ENCODE data around the gene RIMKLB. TPM values are rescaled to one million over a fixed set of nuclear protein-coding genes. Genes with fewer than 3 reads are reported as not detected.
"Not testable (repeated sequence)": the region's sequence is repeated elsewhere in the genome, so short reads cannot be mapped to it uniquely, and the experiment has no call there.

RIMKLB gene
- total RNA-seq, 1 experiment from 2014 or later: 21.4 TPM

- not testable (repeated sequence) for DNase-seq (ENCODE audit: low read depth in 1 of 2, low spot score in 2 of 2); H3K36me3 ChIP-seq; H3K4me1 ChIP-seq (replicated peaks); H3K9me3 ChIP-seq (replicated peaks); H3K27ac ChIP-seq; H3K4me3 ChIP-seq; H3K27me3 ChIP-seq (replicated peaks)
These were observed 96.8 kb downstream of the RIMKLB start for GRCh38 chr12:8794611-8795010.

GRCh38 chr12:8796831-8797626, 99.2 kb downstream of the RIMKLB start:
- no peaks in the 10 kb centered on the region for H3K9me3 ChIP-seq (replicated peaks)
- no peaks in the 10 kb centered on the region for H3K36me3 ChIP-seq
- no peaks in the 10 kb centered on the region for H3K27me3 ChIP-seq (replicated peaks)
- no peak for DNase-seq (ENCODE audit: low read depth in 1 of 2, low spot score in 2 of 2)
- H3K4me3 ChIP-seq: no peak overlapping the region
- H3K27ac ChIP-seq: no peak overlapping the region
- H3K4me1 ChIP-seq (replicated peaks): no peaks in the 10 kb centered on the region

- not testable (repeated sequence) for H3K9me3 ChIP-seq (replicated peaks); H3K27me3 ChIP-seq (replicated peaks); H3K36me3 ChIP-seq; H3K4me1 ChIP-seq (replicated peaks); DNase-seq (ENCODE audit: low read depth in 1 of 2, low spot score in 2 of 2); H3K4me3 ChIP-seq; H3K27ac ChIP-seq
These were observed 103.4 kb downstream of the RIMKLB start for GRCh38 chr12:8801213-8801612.

GRCh38 chr12:8804833-8805232, 107.0 kb downstream of the RIMKLB start:
- not testable (repeated sequence) for H3K27me3 ChIP-seq (replicated peaks); H3K4me3 ChIP-seq; H3K9me3 ChIP-seq (replicated peaks); H3K36me3 ChIP-seq; H3K27ac ChIP-seq; H3K4me1 ChIP-seq (replicated peaks); DNase-seq (ENCODE audit: low read depth in 1 of 2, low spot score in 2 of 2)

- not testable (repeated sequence) for DNase-seq (ENCODE audit: low read depth in 1 of 2, low spot score in 2 of 2); H3K9me3 ChIP-seq (replicated peaks); H3K27me3 ChIP-seq (replicated peaks)
These were observed 107.7 kb downstream of the RIMKLB start for GRCh38 chr12:8805487-8805886.

GRCh38 chr12:8807084-8807483, 109.3 kb downstream of the RIMKLB start:
- not testable (repeated sequence) for H3K27me3 ChIP-seq (replicated peaks); H3K4me1 ChIP-seq (replicated peaks); H3K9me3 ChIP-seq (replicated peaks); DNase-seq (ENCODE audit: low read depth in 1 of 2, low spot score in 2 of 2); H3K36me3 ChIP-seq; H3K4me3 ChIP-seq; H3K27ac ChIP-seq

More at GRCh38 chr12:8805487-8805886, 107.7 kb downstream of the RIMKLB start:
- H3K4me3 ChIP-seq; H3K27ac ChIP-seq; H3K36me3 ChIP-seq; H3K4me1 ChIP-seq (replicated peaks): not testable (repeated sequence)

- not testable (repeated sequence) for H3K27ac ChIP-seq
These were observed 112.3 kb downstream of the RIMKLB start for GRCh38 chr12:8810112-8810511.

GRCh38 chr12:8813572-8814357, 116.0 kb downstream of the RIMKLB start:
- no peaks in the 10 kb centered on the region for H3K9me3 ChIP-seq (replicated peaks)
- no peaks in the 10 kb centered on the region for H3K27me3 ChIP-seq (replicated peaks)
- H3K4me1 ChIP-seq (replicated peaks): no peaks in the 10 kb centered on the region
- no peak overlapping the region for H3K4me3 ChIP-seq
- DNase-seq (ENCODE audit: low read depth in 1 of 2, low spot score in 2 of 2): no peak
- no peaks in the 10 kb centered on the region for H3K36me3 ChIP-seq
- no peak overlapping the region for H3K27ac ChIP-seq

More at GRCh38 chr12:8810112-8810511, 112.3 kb downstream of the RIMKLB start:
- not testable (repeated sequence) for H3K9me3 ChIP-seq (replicated peaks); H3K4me1 ChIP-seq (replicated peaks); DNase-seq (ENCODE audit: low read depth in 1 of 2, low spot score in 2 of 2); H3K4me3 ChIP-seq; H3K36me3 ChIP-seq; H3K27me3 ChIP-seq (replicated peaks)

- Histone ChIP-seq H3K36me3 (no peaks in the 10 kb centered on the region), H3K27me3 (replicated peaks) (no peaks in the 10 kb centered on the region), H3K27ac (no peak overlapping the region), H3K9me3 (replicated peaks) (no peaks in the 10 kb centered on the region), H3K4me1 (replicated peaks) (no peaks in the 10 kb centered on the region), H3K4me3 (no peak overlapping the region)
- DNase-seq (ENCODE audit: low read depth in 1 of 2, low spot score in 2 of 2): no peak
These were observed 118.8 kb downstream of the RIMKLB start for GRCh38 chr12:8816448-8817050.

GRCh38 chr12:8817856-8818255, 120.1 kb downstream of the RIMKLB start:
- Histone ChIP-seq H3K36me3 (no peaks in the 10 kb centered on the region), H3K9me3 (replicated peaks) (no peaks in the 10 kb centered on the region)

GRCh38 chr12:8818526-8818925, 120.7 kb downstream of the RIMKLB start:
- Histone ChIP-seq H3K9me3 (replicated peaks) (no peaks in the 10 kb centered on the region), H3K36me3 (no peaks in the 10 kb centered on the region), H3K27ac (no peak overlapping the region), H3K4me1 (replicated peaks) (no peaks in the 10 kb centered on the region), H3K27me3 (replicated peaks) (no peaks in the 10 kb centered on the region), H3K4me3 (no peak overlapping the region)
- DNase-seq (ENCODE audit: low read depth in 1 of 2, low spot score in 2 of 2): no peak

More at GRCh38 chr12:8817856-8818255, 120.1 kb downstream of the RIMKLB start:
- Histone ChIP-seq H3K4me3 (no peak overlapping the region), H3K27ac (no peak overlapping the region), H3K27me3 (replicated peaks) (no peaks in the 10 kb centered on the region), H3K4me1 (replicated peaks) (no peaks in the 10 kb centered on the region)
- DNase-seq (ENCODE audit: low read depth in 1 of 2, low spot score in 2 of 2): no peak

GRCh38 chr12:8819666-8819980, 121.8 kb downstream of the RIMKLB start:
- Histone ChIP-seq H3K36me3 (no peaks in the 10 kb centered on the region), H3K27ac (no peak overlapping the region), H3K27me3 (replicated peaks) (no peaks in the 10 kb centered on the region), H3K9me3 (replicated peaks) (no peaks in the 10 kb centered on the region), H3K4me3 (no peak overlapping the region), H3K4me1 (replicated peaks) (no peaks in the 10 kb centered on the region)
- no peak for DNase-seq (ENCODE audit: low read depth in 1 of 2, low spot score in 2 of 2)

- H3K9me3 ChIP-seq (replicated peaks); DNase-seq (ENCODE audit: low read depth in 1 of 2, low spot score in 2 of 2); H3K36me3 ChIP-seq; H3K4me1 ChIP-seq (replicated peaks); H3K4me3 ChIP-seq; H3K27ac ChIP-seq; H3K27me3 ChIP-seq (replicated peaks): not testable (repeated sequence)
These were observed 123.1 kb downstream of the RIMKLB start for GRCh38 chr12:8820676-8821407.
